Epidermal melanocyte (primary cell): Measurements from ENCODE around the gene ST6GALNAC3.

Source experiments
- DNase-seq: peaks from one replicate; pipeline ENCODE4 v3.0.0; 2011; ENCODE audit warnings: low spot score; ENCODE audit not compliant: insufficient read length

ST6GALNAC3 gene

GRCh38 chr1:76576876-76577524 is 502.5 kb downstream of the ST6GALNAC3 start:
- no peak for DNase-seq

- DNase-seq: no peak
These were observed 503.1 kb downstream of the ST6GALNAC3 start for GRCh38 chr1:76577525-76578185.

- DNase-seq: no peak
These were observed 505.7 kb downstream of the ST6GALNAC3 start for GRCh38 chr1:76580206-76580605.

- DNase-seq: no peak
These were observed 507.2 kb downstream of the ST6GALNAC3 start for GRCh38 chr1:76581712-76582111.

GRCh38 chr1:76583235-76583868 is 508.8 kb downstream of the ST6GALNAC3 start:
- no peak for DNase-seq

- DNase-seq: no peak
These were observed 509.4 kb downstream of the ST6GALNAC3 start for GRCh38 chr1:76583875-76584477.

- DNase-seq: no peak
These were observed 511.6 kb downstream of the ST6GALNAC3 start for GRCh38 chr1:76585980-76586674.

- no peak for DNase-seq
These were observed 512.7 kb downstream of the ST6GALNAC3 start for GRCh38 chr1:76587212-76587611.

- no peak for DNase-seq
These were observed 516.9 kb downstream of the ST6GALNAC3 start for GRCh38 chr1:76591461-76591860.

- DNase-seq: no peak
These were observed 517.4 kb downstream of the ST6GALNAC3 start for GRCh38 chr1:76591963-76592362.

GRCh38 chr1:76593141-76593540 is 518.6 kb downstream of the ST6GALNAC3 start:
- DNase-seq: no peak

GRCh38 chr1:76593618-76594017 is 519.1 kb downstream of the ST6GALNAC3 start:
- no peak for DNase-seq

- no peak for DNase-seq
These were observed 520.5 kb downstream of the ST6GALNAC3 start for GRCh38 chr1:76595024-76595423.

GRCh38 chr1:76601465-76601864 is 526.9 kb downstream of the ST6GALNAC3 start:
- DNase-seq: no peak

- no peak for DNase-seq
These were observed 533.2 kb downstream of the ST6GALNAC3 start for GRCh38 chr1:76607717-76608116.

GRCh38 chr1:76611770-76612445 is 537.4 kb downstream of the ST6GALNAC3 start:
- DNase-seq: no peak

GRCh38 chr1:76613886-76614285 is 539.3 kb downstream of the ST6GALNAC3 start:
- no peak for DNase-seq

- DNase-seq: no peak
These were observed 540.9 kb downstream of the ST6GALNAC3 start for GRCh38 chr1:76615253-76616035.

GRCh38 chr1:76620371-76620770 is 545.8 kb downstream of the ST6GALNAC3 start:
- no peak for DNase-seq
